ENCODE measurements around the gene F10.
"Not testable (repeated sequence)": the region's sequence is repeated elsewhere in the genome, so short reads cannot be mapped to it uniquely, and the experiment has no call there.

The F10 gene

DNA sequence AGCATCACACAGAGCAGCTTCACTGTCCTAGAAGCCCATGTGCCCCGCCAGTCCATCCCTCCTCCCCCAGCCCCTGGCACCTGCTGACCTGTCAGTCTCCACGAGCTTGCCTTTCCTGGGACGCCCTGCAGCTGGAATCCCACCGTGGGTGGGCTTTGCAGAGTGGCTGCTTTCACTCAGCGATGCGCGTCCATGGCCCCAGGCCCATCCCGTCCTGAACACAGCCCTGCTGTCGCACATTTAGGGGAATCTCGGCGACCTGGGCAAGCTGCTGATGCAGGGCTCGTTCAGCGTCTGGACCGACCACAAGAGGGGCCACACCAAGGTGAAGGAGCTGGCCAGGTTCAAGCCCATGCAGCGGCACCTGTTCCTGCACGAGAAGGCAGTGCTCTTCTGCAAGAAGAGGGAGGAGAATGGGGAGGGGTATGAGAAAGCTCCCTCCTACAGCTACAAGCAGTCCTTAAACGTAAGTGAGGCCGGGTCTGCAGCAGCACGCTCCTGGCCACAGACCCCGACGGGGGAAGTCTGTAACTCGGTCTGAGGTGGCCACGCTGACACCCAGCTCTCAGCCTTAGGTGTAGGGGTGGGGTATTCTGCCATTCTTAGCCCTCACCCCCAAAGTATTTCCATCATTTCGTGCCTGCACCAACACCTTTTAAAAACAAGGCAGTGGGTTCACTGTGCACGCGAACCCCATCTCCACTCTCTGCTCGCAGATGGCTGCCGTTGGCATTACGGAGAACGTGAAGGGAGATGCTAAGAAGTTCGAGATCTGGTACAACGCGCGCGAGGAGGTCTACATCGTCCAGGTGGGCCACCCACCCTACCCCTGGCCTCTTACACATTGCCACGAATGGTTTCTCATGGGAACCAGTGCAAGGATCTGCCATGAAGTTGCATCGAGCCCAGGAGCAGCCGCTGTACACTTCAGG is 35.3 kb upstream of the F10 start:
- DNase-seq: no peak

DNA sequence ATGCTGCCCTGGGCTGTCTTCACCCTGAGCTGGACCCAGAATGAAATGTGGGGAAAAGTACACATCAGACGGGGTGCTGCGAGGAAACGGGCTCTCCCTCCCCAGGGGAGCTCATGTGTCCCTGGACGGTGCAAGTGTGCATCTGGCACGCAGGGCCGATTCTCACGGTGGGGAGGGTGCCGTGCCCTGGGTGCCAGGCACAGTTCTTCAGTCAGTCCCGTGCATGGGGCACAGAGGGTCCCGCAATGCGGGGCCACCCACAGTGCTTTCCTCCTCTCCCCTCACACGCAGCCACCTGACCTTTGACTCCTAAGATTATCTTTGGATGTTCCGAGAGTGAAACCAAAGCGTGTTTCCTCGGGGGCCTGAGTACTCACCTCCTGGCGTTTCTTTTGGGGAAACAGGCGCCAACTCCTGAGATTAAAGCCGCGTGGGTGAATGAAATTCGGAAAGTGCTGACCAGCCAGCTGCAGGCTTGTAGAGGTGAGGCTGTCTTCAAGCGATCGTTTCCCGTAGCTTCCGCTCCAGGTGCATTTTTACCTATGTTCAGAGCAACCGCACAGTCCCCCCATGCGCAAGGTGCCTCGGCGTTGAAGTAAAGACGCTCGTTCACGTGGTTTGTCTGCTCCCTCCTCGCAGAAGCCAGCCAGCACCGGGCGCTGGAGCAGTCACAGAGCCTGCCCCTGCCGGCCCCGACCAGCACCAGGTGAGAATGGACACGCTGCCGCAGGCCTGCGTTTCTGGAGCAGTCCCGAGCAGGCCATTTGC is 34.5 kb upstream of the F10 start:
- DNase-seq: no peak

DNA sequence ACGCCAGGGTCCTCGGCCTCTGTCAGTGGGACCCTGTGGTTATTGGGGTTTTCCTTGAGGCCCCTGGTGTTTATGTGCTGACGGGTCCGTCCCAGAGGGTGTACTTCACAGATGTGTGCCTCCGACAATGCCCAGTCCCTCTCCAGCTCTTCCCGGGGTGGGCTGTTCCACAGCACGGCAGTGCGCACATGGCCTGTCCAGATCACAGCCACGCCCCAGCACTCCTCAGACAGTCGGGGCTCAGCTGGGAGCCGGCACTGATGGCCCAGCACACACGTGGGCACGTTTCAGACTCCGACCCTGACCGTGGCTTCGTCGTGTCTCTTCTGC is 33.9 kb upstream of the F10 start:
- no peak for DNase-seq

DNA sequence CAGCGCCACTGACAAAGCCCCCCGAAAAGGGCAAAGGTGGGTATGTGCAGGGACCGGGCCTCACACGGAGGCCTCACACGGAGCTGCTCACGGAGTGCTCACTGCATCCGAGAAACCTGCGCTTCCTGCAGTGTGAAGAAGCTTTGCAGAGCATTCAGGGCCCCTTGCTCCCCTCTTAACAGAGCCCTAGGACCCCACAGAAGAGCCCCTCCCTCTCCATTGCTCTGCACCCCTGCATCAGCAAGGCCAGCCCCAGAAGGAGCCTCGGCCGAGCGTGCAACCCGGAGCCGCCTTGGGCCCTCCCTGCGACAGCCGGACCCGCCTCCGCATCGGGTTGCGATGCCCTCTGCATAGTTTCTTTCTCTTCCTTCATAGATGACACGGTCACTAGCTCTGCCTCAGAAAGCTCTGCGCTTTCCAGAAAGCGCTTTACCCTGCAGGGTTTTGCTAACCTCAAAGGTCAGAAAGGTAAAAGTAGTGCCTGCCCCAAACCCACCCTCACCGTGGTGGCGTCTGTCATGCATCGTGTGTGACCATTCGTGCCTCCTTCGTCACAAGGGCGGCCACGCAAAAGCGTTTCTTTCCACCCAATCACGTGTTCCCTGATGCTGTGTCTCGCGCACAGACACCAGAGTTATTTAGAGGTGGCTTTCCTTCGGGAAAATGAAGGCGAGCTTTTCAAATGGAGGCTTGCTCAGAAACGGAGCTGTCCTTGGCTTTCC is 32.7 kb upstream of the F10 start:
- DNase-seq: no peak

DNA sequence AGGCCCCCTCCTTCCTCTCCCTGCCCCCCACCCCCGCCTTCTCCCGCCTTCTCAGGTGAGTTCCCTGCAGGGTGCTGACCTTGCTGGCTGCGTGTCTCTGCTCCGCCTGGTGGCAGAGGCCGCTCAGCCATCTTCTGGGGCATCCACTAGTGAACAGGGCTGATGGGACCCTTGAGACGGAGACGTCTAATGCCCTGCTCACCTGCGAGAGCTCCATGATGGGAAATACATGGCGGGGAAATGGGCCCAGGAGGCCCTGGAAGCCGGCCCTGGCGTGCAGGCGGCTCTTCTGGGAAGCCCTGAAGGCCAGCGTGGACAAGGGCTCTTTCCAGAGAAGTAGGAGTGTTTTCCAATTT is 32.2 kb upstream of the F10 start:
- no peak for DNase-seq

DNA sequence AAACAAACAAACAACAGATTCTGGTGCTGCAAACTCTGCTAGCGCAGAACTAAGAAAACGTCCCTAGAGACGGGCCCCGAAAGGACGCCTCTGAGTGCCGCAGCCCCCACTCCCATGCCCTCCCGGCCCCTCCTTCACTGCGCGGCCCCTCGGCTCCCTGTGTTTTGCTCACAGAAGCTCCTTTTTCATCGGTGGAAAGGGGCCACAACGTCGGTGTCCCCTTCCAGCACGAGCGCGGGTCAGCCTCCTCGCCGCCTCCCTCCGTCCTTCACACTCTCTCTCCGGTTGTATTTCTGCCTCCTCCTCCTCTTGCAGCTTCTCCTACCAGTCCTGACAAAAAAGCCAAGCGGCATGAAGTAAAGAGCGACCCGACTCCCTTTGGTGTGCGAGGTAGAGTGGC is 31.8 kb upstream of the F10 start:
- DNase-seq: no peak

DNA sequence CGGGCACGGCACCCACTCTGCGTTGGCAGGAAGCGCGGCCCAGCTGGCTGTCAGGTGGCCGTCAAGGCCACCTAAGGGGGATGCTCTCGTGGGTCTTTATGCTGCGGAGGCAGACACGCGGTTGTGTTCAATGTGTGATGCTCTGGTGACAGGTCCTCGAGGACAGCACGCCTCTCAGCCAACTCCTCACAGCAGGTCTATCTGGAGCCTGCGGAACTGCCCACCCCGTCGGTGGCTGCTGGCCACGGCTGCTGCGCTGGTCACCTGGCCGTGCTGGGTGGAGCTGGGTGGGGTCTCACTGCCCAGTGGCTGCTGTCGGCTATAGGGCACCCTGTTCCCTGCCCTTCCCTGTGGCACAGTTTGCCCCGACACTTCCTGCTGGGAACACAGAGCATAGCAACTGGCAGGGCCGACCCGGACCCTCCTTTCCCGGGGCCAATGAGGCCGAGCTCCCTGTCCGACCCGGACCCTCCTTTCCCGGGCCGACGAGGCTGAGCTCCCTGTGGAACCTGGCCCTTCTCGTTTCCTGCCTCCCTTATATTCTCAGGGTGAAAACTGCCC is 31.3 kb upstream of the F10 start:
- DNase-seq: no peak

DNA sequence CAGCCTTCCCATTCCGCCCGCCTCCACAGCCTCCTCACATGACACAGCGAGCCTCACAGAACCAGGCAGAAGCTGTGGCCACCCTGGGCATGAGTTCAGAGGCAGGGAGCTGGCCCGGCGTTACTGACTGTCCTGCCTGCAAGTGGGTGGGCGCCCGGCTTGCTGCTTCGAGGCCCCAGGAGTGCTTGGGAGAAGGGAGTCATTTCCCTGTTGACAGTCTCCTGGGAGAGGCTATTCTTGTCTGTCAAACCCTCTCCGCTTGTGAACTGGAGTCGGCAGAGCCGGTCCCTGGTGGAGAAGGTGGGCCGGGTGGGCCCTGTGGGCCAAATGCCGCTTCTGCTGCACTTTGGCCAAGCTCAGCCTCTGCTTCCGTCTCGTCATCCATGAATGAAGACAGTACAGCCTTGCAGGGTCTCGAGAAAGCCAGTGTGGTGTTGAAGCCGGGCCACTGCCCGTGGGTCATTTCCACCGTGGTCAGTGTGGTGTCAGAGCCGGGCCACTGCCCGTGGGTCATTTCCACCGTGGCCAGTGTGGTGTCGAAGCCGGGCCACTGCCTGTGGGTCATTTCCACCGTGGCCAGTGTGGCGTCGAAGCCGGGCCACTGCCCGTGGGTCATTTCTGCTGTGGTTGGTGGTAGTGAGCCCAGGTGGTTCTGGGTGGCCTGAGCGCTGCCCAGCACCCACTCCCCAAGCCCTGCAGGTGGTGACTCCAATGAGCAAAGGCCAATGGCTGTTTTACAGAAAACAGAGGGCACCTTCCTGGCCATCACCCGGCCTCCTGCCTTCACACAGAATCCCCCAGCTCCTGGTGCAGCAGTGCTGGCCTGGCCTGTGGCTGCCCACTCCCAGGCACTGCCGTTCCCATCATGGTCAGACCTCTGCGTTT is 30.5 kb upstream of the F10 start:
- no peak for DNase-seq

DNA sequence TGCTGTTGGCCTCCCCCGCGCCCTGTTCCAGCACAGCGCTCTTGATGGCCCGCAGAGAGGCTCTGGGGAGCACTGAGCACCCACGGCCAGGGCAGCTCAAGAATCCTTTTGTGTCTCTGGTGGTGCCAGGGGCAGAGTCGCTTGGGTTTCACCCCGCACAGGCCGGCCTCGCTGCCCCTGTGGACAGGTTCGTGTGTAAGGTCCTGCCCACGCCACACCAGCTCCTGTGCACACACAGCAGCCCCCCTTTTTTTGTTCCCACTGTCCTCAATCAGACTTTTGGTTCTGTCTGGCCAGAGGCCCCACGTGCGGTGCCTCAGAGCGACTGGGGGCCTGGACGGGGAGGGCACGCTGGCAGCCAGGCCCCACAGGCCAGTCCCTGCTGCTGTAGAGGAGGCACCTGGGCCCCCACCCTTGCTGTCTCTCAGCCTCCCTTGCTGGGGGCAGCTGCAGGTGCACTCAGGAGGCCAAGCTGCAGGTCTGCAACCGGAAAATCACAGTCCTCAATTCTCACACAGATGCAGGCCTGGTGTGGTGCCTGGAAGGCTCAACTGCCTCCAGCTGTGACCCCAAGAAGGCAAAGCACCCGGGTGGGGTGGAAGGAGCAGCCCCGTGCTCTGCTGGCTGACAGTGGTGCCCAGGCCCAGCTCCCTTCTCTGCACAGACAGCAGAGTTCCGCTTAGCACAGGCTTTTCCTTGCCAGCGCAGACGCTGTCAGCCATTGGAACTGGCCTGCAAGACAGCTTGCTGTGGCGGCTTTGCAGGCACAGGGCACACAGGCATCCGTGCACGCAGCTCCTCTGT is 29.6 kb upstream of the F10 start:
- DNase-seq: no peak

DNA sequence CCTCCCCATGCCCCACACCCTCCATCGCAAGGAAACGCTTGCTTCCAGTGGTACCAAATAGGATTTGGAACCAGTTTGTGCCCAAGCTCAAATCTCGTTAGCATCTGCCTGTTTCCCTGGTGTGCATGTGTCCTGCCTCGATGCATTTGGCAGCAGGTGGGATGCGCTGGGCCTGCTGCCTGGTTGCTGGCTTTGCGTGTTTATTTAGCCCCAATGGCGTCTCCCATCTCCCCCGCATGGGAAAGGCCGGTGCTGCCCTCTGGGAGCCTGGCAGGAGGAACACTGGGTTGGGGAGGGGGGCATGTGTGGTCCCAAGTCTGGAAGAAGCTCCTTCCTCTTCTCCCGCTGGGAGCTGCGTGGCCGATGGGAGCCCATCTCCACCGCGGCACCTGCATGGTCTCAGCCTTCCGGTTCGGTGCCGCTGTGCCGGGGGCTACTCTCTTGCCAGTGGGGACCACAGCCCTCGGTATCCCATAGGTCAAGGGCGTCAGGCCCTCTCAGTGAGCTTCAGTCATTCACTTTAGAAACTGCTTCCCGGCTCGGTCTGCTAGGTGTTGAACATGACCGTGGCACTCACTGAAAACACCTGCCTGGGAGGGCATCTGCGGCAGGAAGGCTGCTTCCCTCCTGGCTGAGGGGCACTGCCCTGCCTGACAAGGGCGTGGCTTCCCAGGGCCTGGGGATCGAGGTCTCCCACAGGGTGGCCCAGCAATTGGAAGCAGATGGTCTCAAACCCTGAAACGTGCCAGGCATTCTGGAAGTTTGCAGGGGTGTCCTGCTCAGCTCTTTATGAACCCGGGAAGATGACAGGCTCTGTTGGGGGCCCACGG is 28.8 kb upstream of the F10 start:
- no peak for DNase-seq

DNA sequence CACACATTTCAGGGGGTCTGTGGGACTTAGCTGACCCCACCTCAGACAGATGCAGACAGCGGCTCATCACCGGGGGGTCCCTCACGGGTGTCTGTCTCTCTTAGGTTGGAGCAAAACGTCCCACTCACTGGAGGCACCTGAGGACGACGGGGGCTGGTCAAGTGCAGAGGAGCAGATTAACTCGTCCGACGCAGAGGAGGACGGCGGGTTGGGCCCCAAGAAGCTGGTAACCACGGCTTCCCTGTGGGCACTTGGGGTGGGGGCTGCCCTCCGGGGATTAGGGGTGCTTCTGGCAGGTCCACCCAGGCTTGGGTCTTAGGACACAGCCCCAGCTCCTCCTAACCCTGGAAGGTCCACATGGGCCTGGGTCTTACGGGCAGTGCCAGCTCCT is 28.2 kb upstream of the F10 start:
- no peak for DNase-seq

DNA sequence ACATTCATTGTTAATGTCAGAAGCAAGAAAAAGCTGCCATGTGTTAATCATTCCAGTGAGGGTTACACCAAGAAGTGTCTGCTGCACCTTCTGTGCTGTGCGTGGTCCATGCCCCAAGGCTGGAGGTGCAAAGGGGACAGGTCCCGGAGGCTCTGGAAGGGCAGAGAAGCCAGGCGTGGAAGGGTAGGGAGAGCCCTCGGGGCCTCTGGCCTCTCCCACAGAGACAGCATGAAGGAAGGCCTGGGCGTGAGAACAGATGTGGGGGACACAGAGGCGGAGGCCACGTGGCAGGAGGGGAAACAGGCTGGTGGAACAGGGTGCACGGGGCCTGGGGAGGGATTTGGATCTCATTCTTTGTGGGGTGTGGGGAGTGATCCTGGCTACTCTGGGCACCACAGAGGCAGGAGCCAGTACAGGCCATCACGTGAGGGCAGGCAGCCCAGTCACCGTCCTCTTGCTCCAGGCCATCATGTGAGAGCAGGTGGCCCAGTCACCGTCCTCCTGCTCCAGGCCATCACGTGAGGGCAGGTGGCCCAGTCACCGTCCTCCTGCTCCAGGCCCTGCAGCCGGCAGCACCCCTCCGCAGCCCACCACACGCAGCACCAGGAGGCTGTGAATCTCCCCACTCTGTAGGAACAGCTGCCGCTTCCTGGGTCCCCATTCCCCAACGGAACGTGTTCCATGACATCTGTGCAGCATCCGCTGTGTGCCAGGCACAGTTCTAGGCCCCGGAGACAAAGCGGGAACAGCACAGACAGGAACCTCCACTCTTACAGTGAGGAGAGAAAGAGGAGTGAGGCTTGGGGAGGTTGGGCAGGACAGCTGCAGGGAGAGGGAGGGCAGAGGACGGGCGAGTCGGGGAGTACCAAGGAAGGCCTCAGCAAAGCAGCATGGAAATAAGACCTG is 27.2 kb upstream of the F10 start:
- DNase-seq: no peak

DNA sequence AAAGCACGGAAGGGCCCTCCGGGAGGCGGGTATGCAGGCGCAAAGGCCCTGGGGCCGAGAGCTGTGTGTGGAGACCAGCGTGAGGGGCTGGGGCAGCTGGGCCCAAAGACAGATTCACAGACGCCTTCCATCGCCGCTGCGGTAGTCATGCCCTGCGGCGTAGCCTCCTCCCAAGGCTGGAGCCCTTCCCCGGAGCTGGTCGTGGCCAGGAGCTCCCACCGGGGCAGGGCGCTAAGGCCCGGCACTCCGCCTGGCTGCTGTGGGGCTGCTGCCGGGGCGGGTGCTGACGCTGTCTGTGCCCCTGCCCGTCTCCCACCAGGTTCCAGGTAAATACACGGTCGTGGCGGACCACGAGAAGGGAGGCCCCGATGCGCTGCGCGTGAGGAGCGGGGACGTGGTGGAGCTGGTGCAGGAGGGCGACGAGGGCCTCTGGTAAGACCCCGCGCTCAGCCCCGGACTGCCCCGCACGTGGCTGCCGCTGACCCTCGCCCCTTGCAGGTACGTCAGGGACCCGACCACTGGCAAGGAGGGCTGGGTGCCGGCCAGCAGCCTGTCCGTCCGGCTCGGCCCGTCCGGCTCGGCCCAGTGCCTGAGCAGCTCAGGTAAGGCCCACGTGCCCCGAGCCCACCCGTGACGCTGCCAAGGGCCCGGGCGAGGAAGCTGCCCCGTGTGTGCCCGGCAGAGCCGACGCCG is 26.4 kb upstream of the F10 start:
- no peak for DNase-seq

DNA sequence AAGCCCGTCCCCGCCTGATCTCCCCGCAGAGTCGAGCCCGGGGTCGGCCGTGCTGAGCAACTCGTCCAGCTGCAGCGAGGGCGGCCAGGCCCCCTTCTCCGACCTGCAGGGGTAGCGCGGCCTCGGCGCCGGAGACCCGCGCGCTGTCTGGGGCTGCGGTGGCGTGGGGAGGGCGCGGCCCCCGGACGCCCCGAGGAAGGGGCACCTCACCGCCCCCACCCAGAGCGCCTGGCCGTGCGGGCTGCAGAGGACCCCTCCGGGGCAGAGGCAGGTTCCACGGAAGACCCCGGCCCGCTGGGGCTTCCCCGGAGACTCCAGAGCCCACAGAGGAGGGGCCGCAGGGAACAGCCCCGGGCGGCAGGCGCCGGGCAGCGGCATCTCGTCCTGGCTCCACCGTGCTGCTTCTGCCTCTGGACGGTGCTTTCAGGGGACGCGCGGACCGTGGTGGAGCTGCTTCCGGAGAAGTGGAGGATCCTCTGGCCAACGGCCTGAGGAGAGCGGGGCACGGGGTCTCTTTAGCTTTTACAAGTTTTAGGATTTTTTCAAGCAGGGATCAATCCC is 25.8 kb upstream of the F10 start:
- DNase-seq: no peak

DNA sequence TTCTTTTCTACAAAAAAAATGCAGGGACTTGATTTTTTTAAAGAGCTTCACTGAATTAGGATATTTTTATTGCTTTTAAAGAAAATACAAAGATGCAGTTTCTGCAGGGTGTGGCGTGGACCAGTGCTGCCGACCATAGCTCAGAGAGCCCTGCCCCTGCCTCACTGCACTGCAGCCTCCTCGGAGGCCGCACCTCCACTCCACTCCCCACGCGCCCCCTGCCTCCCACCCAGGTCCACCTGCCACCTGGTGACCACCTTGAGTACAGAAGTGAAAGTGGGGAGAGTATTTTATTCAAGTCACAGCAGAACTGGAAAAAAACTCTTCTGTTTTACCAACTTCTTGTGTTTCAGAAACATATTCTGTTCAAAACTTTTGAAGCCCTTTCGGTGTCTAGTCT is 24.9 kb upstream of the F10 start:
- no peak for DNase-seq

DNA sequence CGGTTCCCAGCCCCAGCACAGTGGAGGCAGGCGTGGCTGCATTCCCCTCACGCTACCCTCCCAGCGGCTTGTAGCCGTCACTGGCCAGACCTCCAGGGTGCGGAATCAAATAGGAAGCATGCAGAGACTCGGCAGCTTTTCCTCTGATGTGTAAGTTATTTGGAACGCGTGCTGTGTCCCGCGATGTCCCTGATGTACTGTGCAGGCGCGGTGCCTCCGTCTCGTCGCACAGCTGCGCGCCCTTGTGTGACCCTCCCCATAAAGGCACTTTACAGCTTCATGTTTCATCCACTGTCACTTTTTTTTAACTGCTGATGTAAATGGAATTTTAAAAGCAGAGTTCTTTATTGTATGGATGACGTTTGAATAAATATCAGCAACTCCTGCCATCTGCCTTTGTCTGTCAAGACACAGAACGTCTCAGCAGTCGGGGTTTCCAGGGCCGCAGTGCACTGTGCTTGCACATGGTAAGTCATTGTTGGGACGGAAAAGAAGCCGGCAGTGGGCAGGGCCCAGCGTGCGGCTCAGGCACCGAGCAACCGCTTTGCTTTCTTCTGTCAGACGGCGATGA is 24.4 kb upstream of the F10 start:
- no peak for DNase-seq

DNA sequence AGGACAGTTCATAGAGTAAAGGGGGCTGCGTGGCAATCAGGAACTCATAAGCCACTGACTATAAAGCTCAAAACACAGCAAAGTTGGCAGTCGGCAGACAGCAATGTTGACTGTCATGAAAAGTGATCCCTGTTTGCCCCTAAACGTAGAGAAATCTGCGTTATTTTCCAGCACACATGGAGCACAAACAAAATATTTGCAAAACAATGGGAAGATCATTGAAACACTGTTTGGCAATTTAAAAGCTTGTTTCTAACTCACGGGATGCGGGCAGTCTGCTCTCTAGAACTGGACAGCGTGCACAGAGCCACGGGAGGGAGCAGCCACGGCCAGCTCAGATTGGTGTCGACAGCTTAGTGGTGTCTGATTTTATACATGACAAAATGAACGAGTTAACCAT is 23.5 kb upstream of the F10 start:
- no peak for DNase-seq

DNA sequence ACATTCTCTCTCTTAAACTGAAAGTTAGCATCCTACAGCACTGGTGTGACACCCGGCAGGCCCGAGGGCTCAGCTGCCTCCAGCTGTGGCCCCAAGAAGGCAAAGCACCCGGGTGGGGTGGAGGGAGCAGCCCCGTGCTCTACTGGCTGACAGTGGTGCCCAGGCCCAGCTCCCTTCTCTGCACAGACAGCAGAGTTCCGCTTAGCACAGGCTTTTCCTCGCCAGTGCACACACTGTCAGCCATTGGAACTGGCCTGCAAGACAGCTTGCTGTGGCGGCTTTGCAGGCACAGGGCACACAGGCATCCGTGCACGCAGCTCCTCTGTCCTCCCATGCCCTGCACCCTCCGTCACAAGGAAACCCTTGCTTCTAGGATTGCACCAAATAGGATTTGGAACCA is 20.3 kb upstream of the F10 start:
- not testable (repeated sequence) for DNase-seq

Data from NCI-H1092 (cell line).